ENCODE data around the gene ZNF407.

DNA sequence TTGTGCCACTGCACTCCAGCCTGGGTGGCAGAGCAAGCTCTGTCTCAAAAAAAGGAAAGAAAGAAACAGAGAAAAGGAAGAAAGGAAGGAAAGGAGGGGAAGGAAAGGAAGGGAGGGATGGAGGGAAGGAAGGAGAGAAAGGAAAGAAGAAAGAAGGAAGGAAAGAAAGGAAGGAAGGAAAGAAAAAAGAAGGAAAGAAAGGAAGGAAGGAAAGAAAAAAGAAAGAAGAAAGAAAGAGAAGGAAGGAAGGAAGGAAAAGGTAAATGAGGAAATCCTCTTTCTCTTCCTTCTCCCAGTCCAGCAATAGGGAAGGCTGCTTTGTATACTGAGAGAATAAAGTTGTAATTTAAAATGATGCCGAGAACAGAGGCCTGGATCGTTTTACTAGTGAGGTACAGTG lies 22.8 kb upstream of the ZNF407 start:
- TF ChIP-seq POLR2A (IDR thresholded peaks at IDR 0.05): no peak
- TF ChIP-seq, protein P1, sequence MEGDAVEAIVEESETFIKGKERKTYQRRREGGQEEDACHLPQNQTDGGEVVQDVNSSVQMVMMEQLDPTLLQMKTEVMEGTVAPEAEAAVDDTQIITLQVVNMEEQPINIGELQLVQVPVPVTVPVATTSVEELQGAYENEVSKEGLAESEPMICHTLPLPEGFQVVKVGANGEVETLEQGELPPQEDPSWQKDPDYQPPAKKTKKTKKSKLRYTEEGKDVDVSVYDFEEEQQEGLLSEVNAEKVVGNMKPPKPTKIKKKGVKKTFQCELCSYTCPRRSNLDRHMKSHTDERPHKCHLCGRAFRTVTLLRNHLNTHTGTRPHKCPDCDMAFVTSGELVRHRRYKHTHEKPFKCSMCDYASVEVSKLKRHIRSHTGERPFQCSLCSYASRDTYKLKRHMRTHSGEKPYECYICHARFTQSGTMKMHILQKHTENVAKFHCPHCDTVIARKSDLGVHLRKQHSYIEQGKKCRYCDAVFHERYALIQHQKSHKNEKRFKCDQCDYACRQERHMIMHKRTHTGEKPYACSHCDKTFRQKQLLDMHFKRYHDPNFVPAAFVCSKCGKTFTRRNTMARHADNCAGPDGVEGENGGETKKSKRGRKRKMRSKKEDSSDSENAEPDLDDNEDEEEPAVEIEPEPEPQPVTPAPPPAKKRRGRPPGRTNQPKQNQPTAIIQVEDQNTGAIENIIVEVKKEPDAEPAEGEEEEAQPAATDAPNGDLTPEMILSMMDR (IDR thresholded peaks at IDR 0.05): no peak

All from adrenal gland (tissue), 5 donors.